SJSA1 (cell line): ENCODE data around the gene PTPRN. TPM values are rescaled to one million over a fixed set of nuclear protein-coding genes. Genes with fewer than 3 reads are reported as not detected.

Experiments
- DNase-seq, 2 experiments: peaks; one replicate each; pipeline ENCODE4 v3.0.0-alpha.2; 2015 to 2020; ENCODE audit warnings: low spot score in 2 of 2, low read depth in 1 of 2
- H3K27ac ChIP-seq: fragments of 250-450 bp; sonication (Bioruptor Pico); 2 replicates; pipeline ENCODE4 v1.5.1; 2020; ENCODE audit warnings: mild to moderate bottlenecking, moderate library complexity
- H3K27me3 ChIP-seq: fragments of 250-450 bp; sonication (Bioruptor Pico); replicated peaks from 2 replicates; pipeline ENCODE4 v1.5.1; 2020; ENCODE audit warnings: mild to moderate bottlenecking, moderate library complexity
- H3K36me3 ChIP-seq: fragments of 250-450 bp; sonication (Bioruptor Pico); 2 replicates; pipeline ENCODE4 v1.5.1; 2020; ENCODE audit warnings: mild to moderate bottlenecking
- H3K4me1 ChIP-seq: fragments of 250-450 bp; sonication (Bioruptor Pico); replicated peaks from 2 replicates; pipeline ENCODE4 v1.6.1; 2021; ENCODE audit warnings: mild to moderate bottlenecking
- H3K4me3 ChIP-seq: fragments of 250-450 bp; sonication (Bioruptor Pico); 2 replicates; pipeline ENCODE4 v1.5.1; 2020; ENCODE audit warnings: mild to moderate bottlenecking
- H3K9me3 ChIP-seq: fragments of 250-450 bp; sonication (Bioruptor Pico); replicated peaks from 2 replicates; pipeline ENCODE4 v1.5.1; 2020; ENCODE audit warnings: mild to moderate bottlenecking
- total RNA-seq: library from RNA; depleted of rRNA; stranded (reverse); fragments of >200 nt; shearing (Covaris generic); gene quantifications from 2 replicates; pipeline ENCODE4 v1.2.3, GENCODE V29; 2014; rRNA removed

Gene PTPRN
- total RNA-seq = 4.2 and 4.9 TPM in 2 replicates

GRCh38 chr2:219309278-219309677, at the start of gene PTPRN:
Gene PTPRN (minus strand): TSS chr2:219309401. CDS start chr2:219309332, 69 bp downstream.
- peaks cover 12% of the 10 kb centered on the region for H3K4me1 ChIP-seq
- H3K27me3 ChIP-seq = peaks cover 24% of the 10 kb centered on the region
- H3K4me3 ChIP-seq = peak within 1 kb of the TSS; percentile 11; the same call in 1 of the 2 replicates
- H3K27ac ChIP-seq = no peak within 1 kb of the TSS
- DNase-seq = no peak
- H3K9me3 ChIP-seq = no peaks in the 10 kb centered on the region
- H3K36me3 ChIP-seq = no peaks in the 10 kb centered on the region

DNA sequence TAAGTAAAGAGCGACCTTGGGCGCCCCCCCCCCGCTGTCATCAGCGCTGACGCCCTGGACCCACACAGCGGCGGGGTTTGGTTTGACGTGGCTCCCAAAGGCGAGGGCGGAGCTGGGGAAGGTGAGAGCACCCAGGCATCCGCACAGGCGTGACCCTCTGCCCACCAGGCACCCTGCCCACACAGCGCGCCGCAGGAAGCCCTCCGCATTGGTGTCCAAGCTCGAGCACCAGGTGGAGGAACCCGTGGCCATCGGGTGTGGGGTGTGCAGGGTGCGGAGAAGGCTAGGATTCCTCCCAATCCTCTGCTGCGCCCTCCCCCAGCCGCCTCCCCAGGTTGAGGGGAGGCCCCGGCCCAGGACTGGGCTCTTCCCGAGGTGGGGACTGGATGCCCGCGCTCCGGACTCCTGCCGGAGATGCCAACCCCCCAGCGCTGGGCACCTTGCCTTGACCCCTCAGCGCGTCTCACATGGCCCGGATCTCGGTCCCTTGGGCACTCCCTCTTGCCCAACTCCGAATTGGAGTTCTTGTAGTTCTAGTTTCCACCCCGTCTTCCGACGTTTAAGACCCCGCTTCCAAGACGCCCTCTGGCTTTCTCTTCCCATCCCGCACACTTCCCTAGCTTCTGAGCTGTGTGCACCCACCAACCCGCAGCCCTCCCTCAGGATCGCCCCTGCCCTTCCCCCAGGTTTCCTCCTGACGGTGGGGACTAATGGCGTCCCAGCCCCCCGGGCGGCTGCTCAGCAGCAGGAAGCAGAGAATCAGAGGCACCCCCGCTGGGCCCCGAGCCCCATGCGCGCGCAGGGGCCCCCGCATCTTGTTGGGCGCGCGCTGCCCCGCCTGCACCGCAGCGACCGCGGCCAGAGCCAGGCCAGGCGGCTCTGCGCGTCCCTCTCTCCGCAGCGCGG, 49.2 kb upstream of the PTPRN start:
- Histone ChIP-seq H3K4me3 (no peak overlapping the region), H3K4me1 (peaks cover 5% of the 10 kb centered on the region; the same call in 1 of the 2 replicates), H3K27me3 (peaks cover 55% of the 10 kb centered on the region), H3K9me3 (no peaks in the 10 kb centered on the region), H3K36me3 (no peaks in the 10 kb centered on the region), H3K27ac (no peak overlapping the region)
- DNase-seq = no peak

DNA sequence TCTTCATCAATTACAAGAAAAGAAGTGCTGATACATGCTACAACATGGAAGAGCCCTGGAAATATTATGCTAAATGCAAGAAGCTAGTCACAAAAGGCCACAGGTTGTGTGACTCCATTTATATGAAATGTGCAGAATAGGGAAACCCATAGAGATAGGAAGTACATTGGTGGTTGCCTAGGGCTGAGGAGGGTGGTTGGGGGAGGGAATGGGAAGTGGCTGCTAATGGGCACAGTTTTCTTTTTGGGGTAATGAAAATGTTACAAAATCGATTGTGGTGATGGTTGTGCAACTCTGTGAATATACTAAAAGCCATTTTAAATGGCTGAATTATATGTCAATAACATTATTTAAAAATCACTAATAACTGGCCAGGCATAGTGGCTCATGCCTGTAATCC, 47.6 kb upstream of the PTPRN start:
- H3K9me3 ChIP-seq = no peaks in the 10 kb centered on the region
- no peak for DNase-seq
- no peak overlapping the region for H3K27ac ChIP-seq
- peaks cover 55% of the 10 kb centered on the region for H3K27me3 ChIP-seq
- H3K4me3 ChIP-seq = no peak overlapping the region
- H3K36me3 ChIP-seq = no peaks in the 10 kb centered on the region
- H3K4me1 ChIP-seq = no peaks in the 10 kb centered on the region

- H3K4me3 ChIP-seq = no peak overlapping the region
- no peak for DNase-seq
- no peaks in the 10 kb centered on the region for H3K9me3 ChIP-seq
- H3K27ac ChIP-seq = no peak overlapping the region
- H3K36me3 ChIP-seq = no peaks in the 10 kb centered on the region
- H3K27me3 ChIP-seq = peaks cover 46% of the 10 kb centered on the region
- H3K4me1 ChIP-seq = no peaks in the 10 kb centered on the region
These were observed 45.4 kb upstream of the PTPRN start for GRCh38 chr2:219354582-219354981.

DNA sequence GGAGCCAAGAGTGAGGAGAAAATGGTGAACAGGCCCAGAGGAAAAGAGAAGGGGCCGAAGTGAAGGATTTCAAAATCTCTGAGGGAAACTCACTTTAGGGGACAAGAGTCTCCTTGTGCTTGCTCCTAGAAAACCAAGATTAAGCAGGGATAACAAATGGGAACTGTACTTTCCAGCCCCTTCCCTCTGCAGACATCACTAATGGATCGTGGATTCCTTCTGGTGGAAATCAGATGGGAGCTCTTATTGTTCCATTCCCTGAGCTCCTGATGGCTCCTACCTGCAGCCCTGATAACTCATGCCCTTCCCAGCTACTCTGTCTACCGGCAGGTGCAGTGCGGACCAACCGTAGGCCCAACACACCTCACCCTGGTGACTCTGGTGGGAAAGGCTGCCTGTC, 43.9 kb upstream of the PTPRN start:
- no peaks in the 10 kb centered on the region for H3K4me1 ChIP-seq
- H3K36me3 ChIP-seq = no peaks in the 10 kb centered on the region
- H3K4me3 ChIP-seq = no peak overlapping the region
- no peaks in the 10 kb centered on the region for H3K9me3 ChIP-seq
- no peak overlapping the region for H3K27ac ChIP-seq
- peaks cover 31% of the 10 kb centered on the region for H3K27me3 ChIP-seq
- no peak for DNase-seq

DNA sequence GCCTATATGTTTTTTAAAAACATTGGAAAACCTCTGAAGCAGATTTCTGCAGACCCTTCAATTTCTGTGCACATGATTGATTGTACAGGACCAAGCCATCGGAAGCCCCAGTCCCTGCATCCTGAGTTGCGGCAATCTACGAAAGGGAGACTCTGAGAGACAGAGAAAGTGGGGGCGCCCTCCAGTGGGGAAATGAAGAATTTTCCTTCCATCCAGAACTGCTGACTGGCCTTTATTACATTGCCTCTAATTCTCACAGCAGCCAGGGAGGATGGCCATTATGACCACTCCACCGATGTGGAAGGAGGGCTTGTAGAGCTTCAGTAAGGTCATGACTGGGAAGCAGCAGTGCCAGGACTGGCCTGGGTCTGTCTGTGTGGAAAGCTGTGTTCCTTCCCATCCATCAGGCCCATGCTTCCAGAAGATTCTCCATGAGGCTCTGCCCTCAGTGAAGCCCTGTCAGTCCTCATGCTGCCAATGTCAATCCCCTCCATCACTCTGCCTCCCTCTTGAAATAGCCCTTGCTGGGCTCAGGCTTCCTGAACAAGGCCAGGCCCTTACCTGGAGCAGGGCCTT, 43.3 kb upstream of the PTPRN start:
- DNase-seq = peak in 1 of 2 experiments; percentile 39
- H3K27ac ChIP-seq = no peak overlapping the region
- no peaks in the 10 kb centered on the region for H3K9me3 ChIP-seq
- H3K27me3 ChIP-seq = peaks cover 25% of the 10 kb centered on the region
- no peaks in the 10 kb centered on the region for H3K36me3 ChIP-seq
- H3K4me3 ChIP-seq = no peak overlapping the region
- H3K4me1 ChIP-seq = no peaks in the 10 kb centered on the region

DNA sequence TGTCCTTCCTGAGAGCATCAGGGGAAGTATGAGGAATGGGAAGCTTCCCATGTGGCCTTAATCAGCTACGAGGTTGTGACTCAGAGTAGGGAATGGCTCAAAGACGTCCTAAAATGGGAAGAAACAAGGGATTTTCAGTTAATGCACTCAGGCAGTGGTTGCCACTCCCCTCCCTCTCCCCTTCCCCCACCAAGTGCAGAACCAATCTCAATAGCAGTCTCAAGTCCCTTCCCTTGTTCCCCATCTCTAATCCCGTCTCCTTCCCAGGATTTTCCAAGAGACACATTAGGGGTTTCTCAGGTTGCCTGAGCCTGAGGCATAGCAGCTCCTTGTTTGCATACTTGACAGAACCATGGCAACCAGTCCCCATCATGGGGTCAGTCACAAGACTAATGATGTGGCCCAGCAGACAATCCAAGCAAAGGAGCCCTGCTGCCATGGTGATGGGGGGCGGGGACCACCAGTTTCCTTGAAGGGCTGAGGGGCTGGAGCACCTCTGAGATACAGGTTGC, 41.6 kb upstream of the PTPRN start:
- H3K27ac ChIP-seq = no peak overlapping the region
- no peaks in the 10 kb centered on the region for H3K36me3 ChIP-seq
- no peak overlapping the region for H3K4me3 ChIP-seq
- H3K4me1 ChIP-seq = no peaks in the 10 kb centered on the region
- DNase-seq = no peak
- peaks cover 8% of the 10 kb centered on the region; the same call in 1 of the 2 replicates for H3K27me3 ChIP-seq
- H3K9me3 ChIP-seq = no peaks in the 10 kb centered on the region

DNA sequence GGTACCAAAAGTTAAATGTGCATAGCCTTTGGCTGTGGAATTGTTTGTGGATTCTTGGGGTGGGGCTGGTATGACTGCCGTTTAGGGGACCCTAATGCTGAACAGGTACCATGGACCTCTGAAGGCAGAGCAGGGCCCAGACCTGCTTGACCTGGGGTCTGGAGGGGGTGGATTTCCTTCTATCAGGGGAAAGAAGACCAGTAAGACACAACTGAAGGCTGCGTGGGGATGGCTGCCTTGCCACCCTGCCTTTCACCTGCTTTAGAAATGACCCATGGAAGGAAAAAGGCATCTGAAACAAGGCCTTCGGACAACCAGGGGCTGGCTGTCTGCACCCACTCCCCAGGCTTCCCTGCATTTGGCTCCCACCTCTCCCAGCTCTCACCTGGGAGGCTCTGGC, 41.0 kb upstream of the PTPRN start:
- Histone ChIP-seq H3K36me3 (no peaks in the 10 kb centered on the region), H3K9me3 (no peaks in the 10 kb centered on the region), H3K27ac (no peak overlapping the region), H3K27me3 (peaks cover 7% of the 10 kb centered on the region; the same call in 1 of the 2 replicates), H3K4me1 (no peaks in the 10 kb centered on the region), H3K4me3 (no peak overlapping the region)
- no peak for DNase-seq

DNA sequence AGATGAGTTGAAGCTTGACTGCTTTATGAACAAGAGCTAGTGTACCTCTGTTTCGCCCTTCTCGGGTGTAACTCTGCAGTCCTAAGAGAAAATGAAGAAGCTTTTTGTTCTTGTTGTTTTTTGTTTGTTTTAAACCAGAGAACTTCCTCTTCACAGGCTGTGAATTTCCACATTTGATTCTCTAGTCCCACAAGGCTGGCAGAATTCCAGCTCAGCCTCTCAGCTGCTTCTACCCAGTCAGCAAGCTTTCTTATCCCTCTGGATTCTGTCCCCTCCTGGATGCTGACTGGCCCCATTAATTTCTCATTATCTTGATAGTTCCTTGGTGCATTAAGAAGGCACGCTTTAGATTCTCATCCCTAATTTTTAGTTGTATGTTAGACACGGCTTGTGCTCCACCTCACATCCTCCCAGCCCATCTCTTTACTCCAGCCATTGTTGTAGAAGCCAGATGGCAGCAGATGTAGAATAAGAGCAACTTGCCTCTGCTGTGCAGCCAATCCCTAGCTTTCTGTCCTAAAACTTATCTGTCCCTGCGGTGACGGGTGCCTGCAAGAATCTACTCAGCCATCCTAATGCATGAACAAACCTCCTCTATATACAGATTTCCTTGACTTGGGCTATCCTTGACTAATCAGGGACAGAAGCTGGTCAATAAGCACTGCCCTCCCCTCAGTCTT, 35.7 kb upstream of the PTPRN start:
- Histone ChIP-seq H3K9me3 (no peaks in the 10 kb centered on the region), H3K36me3 (no peaks in the 10 kb centered on the region), H3K27ac (no peak overlapping the region), H3K27me3 (peaks cover 13% of the 10 kb centered on the region), H3K4me1 (no peaks in the 10 kb centered on the region), H3K4me3 (no peak overlapping the region)
- DNase-seq = no peak

DNA sequence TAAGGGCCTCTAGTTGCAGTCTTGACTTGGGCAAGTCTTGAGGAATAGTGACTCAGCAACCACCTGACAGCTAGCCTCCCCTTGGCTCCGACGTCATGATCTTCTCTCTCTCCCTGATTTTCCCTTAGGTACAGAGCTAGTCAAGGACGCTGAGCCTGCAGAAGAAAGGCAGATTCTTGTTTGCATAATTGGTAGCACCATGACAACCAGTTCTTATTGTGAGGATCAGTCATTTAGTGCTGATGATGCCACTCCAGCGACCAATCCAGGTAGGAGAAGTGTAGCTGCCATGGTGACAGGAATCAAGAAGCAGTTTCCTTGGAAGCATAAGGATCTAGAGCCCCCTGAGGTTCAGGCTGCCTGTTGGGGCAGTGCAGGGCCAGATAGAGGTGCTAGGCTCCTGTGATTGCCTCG, 26.2 kb upstream of the PTPRN start:
- Histone ChIP-seq H3K27me3 (peaks cover 22% of the 10 kb centered on the region; the same call in 1 of the 2 replicates), H3K4me1 (no peaks in the 10 kb centered on the region), H3K27ac (no peak overlapping the region), H3K9me3 (no peaks in the 10 kb centered on the region), H3K36me3 (no peaks in the 10 kb centered on the region), H3K4me3 (no peak overlapping the region)
- no peak for DNase-seq

GRCh38 chr2:219334076-219334475, 24.9 kb upstream of the PTPRN start:
- no peak for DNase-seq
- no peak overlapping the region for H3K27ac ChIP-seq
- H3K27me3 ChIP-seq = peaks cover 26% of the 10 kb centered on the region
- H3K4me1 ChIP-seq = no peaks in the 10 kb centered on the region
- H3K36me3 ChIP-seq = no peaks in the 10 kb centered on the region
- no peak overlapping the region for H3K4me3 ChIP-seq
- H3K9me3 ChIP-seq = no peaks in the 10 kb centered on the region

GRCh38 chr2:219332542-219332941, 23.3 kb upstream of the PTPRN start, which contains the start of gene RESP18:
Gene RESP18 (minus strand): TSS chr2:219332744.
- Histone ChIP-seq H3K27me3 (peaks cover 26% of the 10 kb centered on the region), H3K4me3 (no peak within 1 kb of the TSS), H3K36me3 (no peaks in the 10 kb centered on the region), H3K9me3 (no peaks in the 10 kb centered on the region), H3K27ac (no peak within 1 kb of the TSS), H3K4me1 (no peaks in the 10 kb centered on the region)
- DNase-seq = no peak

DNA sequence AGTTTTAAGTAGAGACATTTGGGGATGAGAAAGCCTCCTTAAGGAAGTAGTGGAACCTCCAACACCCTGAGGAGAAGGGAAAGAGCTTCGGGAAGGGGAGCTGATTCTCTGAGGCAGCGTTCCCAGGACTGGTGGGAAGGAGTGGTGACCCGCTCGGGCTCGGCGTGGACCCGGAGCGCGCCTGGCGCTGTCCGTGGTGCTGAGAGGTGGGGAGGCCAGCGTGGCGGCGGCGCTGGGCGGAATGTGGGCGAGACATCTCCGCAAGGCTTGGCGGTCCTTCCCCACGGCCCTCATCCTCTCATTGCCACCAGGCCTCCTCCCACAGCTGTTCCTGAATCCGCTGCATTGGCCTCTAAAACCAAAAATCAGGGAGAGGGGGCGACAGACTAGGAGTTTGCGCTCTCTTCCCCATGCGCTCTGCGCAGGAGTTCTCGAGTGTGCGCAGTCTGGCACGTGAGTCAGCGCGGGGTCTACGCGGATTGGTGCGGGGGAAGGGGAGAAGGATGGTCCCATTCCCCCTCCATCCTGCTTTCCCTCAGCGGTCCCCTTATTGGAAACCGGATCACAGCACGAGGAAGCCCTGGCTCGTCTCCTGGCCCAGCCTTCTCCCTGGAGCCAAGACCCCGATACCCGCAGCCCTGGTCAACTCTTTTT, 22.5 kb upstream of the PTPRN start:
- no peaks in the 10 kb centered on the region for H3K36me3 ChIP-seq
- no peaks in the 10 kb centered on the region for H3K4me1 ChIP-seq
- no peaks in the 10 kb centered on the region for H3K9me3 ChIP-seq
- no peak for DNase-seq
- peaks cover 26% of the 10 kb centered on the region for H3K27me3 ChIP-seq
- no peak overlapping the region for H3K27ac ChIP-seq
- no peak overlapping the region for H3K4me3 ChIP-seq
